ENCODE data around the gene SFRP5. TPM values are rescaled to one million over a fixed set of nuclear protein-coding genes. Genes with fewer than 3 reads are reported as not detected.

The SFRP5 gene
- total RNA-seq, 2 donors from 2014 or later = 163 to 226 TPM

GRCh38 chr10:97774811-97775294 lies 3.1 kb upstream of the SFRP5 start:
- intact Hi-C loops (cut with DNase I) = no loop called here
- H3K4me3 ChIP-seq = no peak overlapping the region
- no peaks in the 10 kb centered on the region for H3K9me3 ChIP-seq
- peaks cover 93% of the 10 kb centered on the region for H3K4me1 ChIP-seq
- WGBS, 2 donors = 13 to 21% methylated on average over 5 to 10 of the region's 10 CpGs
- no peaks in the 10 kb centered on the region for H3K27me3 ChIP-seq
- H3K27ac ChIP-seq = peak overlapping the region; percentile 73 to 89 (median 86)
- peak; percentile 83 to 93 (median 92) for DNase-seq
- TF ChIP-seq POLR2A (IDR thresholded peaks at IDR 0.05) = peak in 2 of 3 donors; percentile 55
- TF ChIP-seq, protein P1, sequence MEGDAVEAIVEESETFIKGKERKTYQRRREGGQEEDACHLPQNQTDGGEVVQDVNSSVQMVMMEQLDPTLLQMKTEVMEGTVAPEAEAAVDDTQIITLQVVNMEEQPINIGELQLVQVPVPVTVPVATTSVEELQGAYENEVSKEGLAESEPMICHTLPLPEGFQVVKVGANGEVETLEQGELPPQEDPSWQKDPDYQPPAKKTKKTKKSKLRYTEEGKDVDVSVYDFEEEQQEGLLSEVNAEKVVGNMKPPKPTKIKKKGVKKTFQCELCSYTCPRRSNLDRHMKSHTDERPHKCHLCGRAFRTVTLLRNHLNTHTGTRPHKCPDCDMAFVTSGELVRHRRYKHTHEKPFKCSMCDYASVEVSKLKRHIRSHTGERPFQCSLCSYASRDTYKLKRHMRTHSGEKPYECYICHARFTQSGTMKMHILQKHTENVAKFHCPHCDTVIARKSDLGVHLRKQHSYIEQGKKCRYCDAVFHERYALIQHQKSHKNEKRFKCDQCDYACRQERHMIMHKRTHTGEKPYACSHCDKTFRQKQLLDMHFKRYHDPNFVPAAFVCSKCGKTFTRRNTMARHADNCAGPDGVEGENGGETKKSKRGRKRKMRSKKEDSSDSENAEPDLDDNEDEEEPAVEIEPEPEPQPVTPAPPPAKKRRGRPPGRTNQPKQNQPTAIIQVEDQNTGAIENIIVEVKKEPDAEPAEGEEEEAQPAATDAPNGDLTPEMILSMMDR (IDR thresholded peaks at IDR 0.05) = peak in 2 of 7 experiments; percentile 8 to 18
- H3K36me3 ChIP-seq (replicated peaks in 1 of 2; ENCODE audit: insufficient read depth in 1 of 2, low read depth in 2 of 2) = no peaks in the 10 kb centered on the region
- ATAC-seq = peak; percentile 79

- Histone ChIP-seq H3K27me3 (no peaks in the 10 kb centered on the region), H3K4me3 (no peak overlapping the region), H3K36me3 (replicated peaks in 1 of 2; ENCODE audit: insufficient read depth in 1 of 2, low read depth in 2 of 2) (no peaks in the 10 kb centered on the region), H3K4me1 (peaks cover 92% of the 10 kb centered on the region), H3K9me3 (no peaks in the 10 kb centered on the region), H3K27ac (peak overlapping the region; percentile 54 to 89 (median 86))
- WGBS, 2 donors = 77 to 80% methylated on average over 1 of the region's 1 CpG
- TF ChIP-seq, protein P1 (IDR thresholded peaks at IDR 0.05) = no peak
- peak in 1 of 3 donors; percentile 9 for TF ChIP-seq POLR2A (IDR thresholded peaks at IDR 0.05)
- intact Hi-C loops (cut with DNase I) = no loop called here
- DNase-seq = no peak
- ATAC-seq = no peak
These were observed 1.3 kb upstream of the SFRP5 start for GRCh38 chr10:97773096-97773495.

- Histone ChIP-seq H3K9me3 (no peaks in the 10 kb centered on the region), H3K4me1 (peaks cover 85% of the 10 kb centered on the region), H3K4me3 (peak overlapping the region in 1 of 2 donors; percentile 28), H3K27me3 (no peaks in the 10 kb centered on the region), H3K27ac (peak overlapping the region; percentile 54 to 89 (median 86)), H3K36me3 (replicated peaks in 1 of 2; ENCODE audit: insufficient read depth in 1 of 2, low read depth in 2 of 2) (no peaks in the 10 kb centered on the region)
- peak; percentile 30 for ATAC-seq
- WGBS, 2 donors = 2 to 3% methylated on average over 15 to 79 of the region's 90 CpGs
- TF ChIP-seq, protein P1 (IDR thresholded peaks at IDR 0.05) = peak in 2 of 7 experiments; percentile 15 to 16
- TF ChIP-seq POLR2A (IDR thresholded peaks at IDR 0.05) = peak in 1 of 3 donors; percentile 48
- intact Hi-C loops (cut with DNase I) = no loop called here
- DNase-seq = peak in 2 of 4 donors; percentile 52 to 58
These were observed 526 bp downstream of the SFRP5 start for GRCh38 chr10:97771055-97771891.

GRCh38 chr10:97770255-97770654 lies 1.5 kb downstream of the SFRP5 start:
- Histone ChIP-seq H3K36me3 (replicated peaks in 1 of 2; ENCODE audit: insufficient read depth in 1 of 2, low read depth in 2 of 2) (no peaks in the 10 kb centered on the region), H3K4me1 (peaks cover 82% of the 10 kb centered on the region), H3K4me3 (peak overlapping the region in 1 of 2 donors; percentile 28), H3K9me3 (no peaks in the 10 kb centered on the region), H3K27ac (peak overlapping the region; percentile 54 to 89 (median 86)), H3K27me3 (no peaks in the 10 kb centered on the region)
- no peak for TF ChIP-seq POLR2A (IDR thresholded peaks at IDR 0.05)
- TF ChIP-seq, protein P1 (IDR thresholded peaks at IDR 0.05) = no peak
- ATAC-seq (no peak), DNase-seq (no peak)
- intact Hi-C loops (cut with DNase I) = no loop called here
- WGBS, 2 donors = 54 to 61% methylated on average over 5 of the region's 5 CpGs

All from body of pancreas (tissue), 4 donors.